Measurements from ENCODE around the gene MIGA2.
"Not testable (repeated sequence)": the region's sequence is repeated elsewhere in the genome, so short reads cannot be mapped to it uniquely, and the experiment has no call there.

Gene MIGA2

GRCh38 chr9:129104051-129104450 is 67.6 kb downstream of the MIGA2 start:
- no peak for DNase-seq

- DNase-seq: no peak
Observed at GRCh38 chr9:129105857-129106694, 69.7 kb downstream of the MIGA2 start.

- no peak for DNase-seq
Observed at GRCh38 chr9:129107651-129108050, 71.2 kb downstream of the MIGA2 start.

- no peak for DNase-seq
Observed at GRCh38 chr9:129108083-129108804, 71.8 kb downstream of the MIGA2 start.

- DNase-seq: no peak
Observed at GRCh38 chr9:129108805-129109536, 72.5 kb downstream of the MIGA2 start.

GRCh38 chr9:129109537-129109903 is 73.1 kb downstream of the MIGA2 start:
- DNase-seq: no peak

- DNase-seq: no peak
Observed at GRCh38 chr9:129109952-129110739, 73.7 kb downstream of the MIGA2 start.

- peak; percentile 88 for DNase-seq
Observed at GRCh38 chr9:129110740-129111527, 74.5 kb downstream of the MIGA2 start, which contains the start of the genes CRAT and PTPA. Gene CRAT, minus strand, starts transcription at chr9:129110793. Its CDS starts 284 bp downstream, at chr9:129110509. Gene PTPA, plus strand, starts transcription at chr9:129111415. Its CDS starts 186 bp downstream, at chr9:129111601.

- DNase-seq: no peak
Observed at GRCh38 chr9:129111528-129112151, 75.2 kb downstream of the MIGA2 start.

GRCh38 chr9:129112526-129112925 is 76.1 kb downstream of the MIGA2 start:
- DNase-seq: not testable (repeated sequence)

GRCh38 chr9:129113645-129114304 is 77.3 kb downstream of the MIGA2 start:
- no peak for DNase-seq

GRCh38 chr9:129118799-129119198 is 82.4 kb downstream of the MIGA2 start:
- DNase-seq: no peak

GRCh38 chr9:129121483-129121882 is 85.1 kb downstream of the MIGA2 start:
- DNase-seq: no peak
